ENCODE data around the gene RNF8. TPM values are rescaled to one million over a fixed set of nuclear protein-coding genes. Genes with fewer than 3 reads are reported as not detected.

Gene RNF8
- polyA plus RNA-seq, 3 donors = 4.2 to 4.9 (median 4.7) TPM

- no peaks in the 10 kb centered on the region for H3K4me1 ChIP-seq (ENCODE audit: control insufficient read depth in 1 of 2, insufficient read depth in 2 of 2, low read length in 2 of 2)
- H3K4me2 ChIP-seq (replicated peaks; ENCODE audit: extremely low read depth, low read length, poor library complexity, severe bottlenecking) = no peak overlapping the region
- TF ChIP-seq, protein P1, sequence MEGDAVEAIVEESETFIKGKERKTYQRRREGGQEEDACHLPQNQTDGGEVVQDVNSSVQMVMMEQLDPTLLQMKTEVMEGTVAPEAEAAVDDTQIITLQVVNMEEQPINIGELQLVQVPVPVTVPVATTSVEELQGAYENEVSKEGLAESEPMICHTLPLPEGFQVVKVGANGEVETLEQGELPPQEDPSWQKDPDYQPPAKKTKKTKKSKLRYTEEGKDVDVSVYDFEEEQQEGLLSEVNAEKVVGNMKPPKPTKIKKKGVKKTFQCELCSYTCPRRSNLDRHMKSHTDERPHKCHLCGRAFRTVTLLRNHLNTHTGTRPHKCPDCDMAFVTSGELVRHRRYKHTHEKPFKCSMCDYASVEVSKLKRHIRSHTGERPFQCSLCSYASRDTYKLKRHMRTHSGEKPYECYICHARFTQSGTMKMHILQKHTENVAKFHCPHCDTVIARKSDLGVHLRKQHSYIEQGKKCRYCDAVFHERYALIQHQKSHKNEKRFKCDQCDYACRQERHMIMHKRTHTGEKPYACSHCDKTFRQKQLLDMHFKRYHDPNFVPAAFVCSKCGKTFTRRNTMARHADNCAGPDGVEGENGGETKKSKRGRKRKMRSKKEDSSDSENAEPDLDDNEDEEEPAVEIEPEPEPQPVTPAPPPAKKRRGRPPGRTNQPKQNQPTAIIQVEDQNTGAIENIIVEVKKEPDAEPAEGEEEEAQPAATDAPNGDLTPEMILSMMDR (IDR thresholded peaks at IDR 0.05) = no peak
- no peaks in the 10 kb centered on the region for H3K9me3 Mint-ChIP-seq
- no peaks in the 10 kb centered on the region for H3K79me2 ChIP-seq (ENCODE audit: insufficient read depth, low read length)
- H3K4me3 ChIP-seq (replicated peaks in 1 of 3; ENCODE audit: low read depth in 2 of 3, low read length in 3 of 3) = no peak overlapping the region
- H3K4me1 Mint-ChIP-seq = no peaks in the 10 kb centered on the region
- H3K36me3 Mint-ChIP-seq = peaks cover 20 to 24% of the 10 kb centered on the region in 2 donors
- no peak overlapping the region for H2AFZ ChIP-seq (ENCODE audit: insufficient read depth, low read depth, low read length, poor library complexity, severe bottlenecking)
- no peak overlapping the region for H3K27ac Mint-ChIP-seq
- no peak overlapping the region for H3K4me3 Mint-ChIP-seq
- intact Hi-C loops (cut with micrococcal nuclease) = loop anchor here in 1 of 2 donors (10.0 kb wide), 1 partner anchor 244 kb away; no protein-coding TSS in a partner anchor
- peaks cover 66 to 88% of the 10 kb centered on the region in 2 donors for H3K36me3 ChIP-seq (replicated peaks in 1 of 2; ENCODE audit: control insufficient read depth in 1 of 2, insufficient read depth in 2 of 2, low read length in 2 of 2)
- 72% methylated on average over 7 of the region's 8 CpGs for WGBS (ENCODE audit: insufficient coverage)
- no peak overlapping the region for H3K27ac ChIP-seq (ENCODE audit: low read depth in 1 of 2, low read length in 2 of 2)
- DNase-seq = no peak
- no peaks in the 10 kb centered on the region for H3K27me3 ChIP-seq (ENCODE audit: control insufficient read depth in 2 of 2, insufficient read depth in 2 of 2, low read length in 2 of 2)
- H3K9me3 ChIP-seq (replicated peaks in 1 of 2; ENCODE audit: control insufficient read depth in 1 of 2, insufficient read depth in 1 of 2, low read length in 2 of 2) = no peaks in the 10 kb centered on the region
- no peak overlapping the region for H3K9ac ChIP-seq (ENCODE audit: insufficient read depth, low read length, poor library complexity, severe bottlenecking)
- no peaks in the 10 kb centered on the region for H3K27me3 Mint-ChIP-seq (ENCODE audit: low read depth in 3 of 3)
- no peaks in the 10 kb centered on the region for H4K20me1 ChIP-seq (ENCODE audit: insufficient read depth, low read length)
Measured at GRCh38 chr6:37320646-37321045, 33.1 kb upstream of the RNF8 start.

GRCh38 chr6:37321101-37321500 lies 32.7 kb upstream of the RNF8 start:
- H3K27me3 ChIP-seq (ENCODE audit: control insufficient read depth in 2 of 2, insufficient read depth in 2 of 2, low read length in 2 of 2) = no peaks in the 10 kb centered on the region
- no peaks in the 10 kb centered on the region for H3K27me3 Mint-ChIP-seq (ENCODE audit: low read depth in 3 of 3)
- H3K27ac Mint-ChIP-seq = no peak overlapping the region
- H3K4me1 Mint-ChIP-seq = no peaks in the 10 kb centered on the region
- TF ChIP-seq, protein P1 (IDR thresholded peaks at IDR 0.05) = no peak
- H3K36me3 ChIP-seq (replicated peaks in 1 of 2; ENCODE audit: control insufficient read depth in 1 of 2, insufficient read depth in 2 of 2, low read length in 2 of 2) = peaks cover 61 to 83% of the 10 kb centered on the region in 2 donors
- no peak overlapping the region for H2AFZ ChIP-seq (ENCODE audit: insufficient read depth, low read depth, low read length, poor library complexity, severe bottlenecking)
- no peaks in the 10 kb centered on the region for H3K9me3 Mint-ChIP-seq
- H3K4me3 Mint-ChIP-seq = no peak overlapping the region
- H3K4me1 ChIP-seq (ENCODE audit: control insufficient read depth in 1 of 2, insufficient read depth in 2 of 2, low read length in 2 of 2) = no peaks in the 10 kb centered on the region
- H3K9ac ChIP-seq (ENCODE audit: insufficient read depth, low read length, poor library complexity, severe bottlenecking) = no peak overlapping the region
- H3K27ac ChIP-seq (ENCODE audit: low read depth in 1 of 2, low read length in 2 of 2) = no peak overlapping the region
- H3K79me2 ChIP-seq (ENCODE audit: insufficient read depth, low read length) = no peaks in the 10 kb centered on the region
- no peaks in the 10 kb centered on the region for H4K20me1 ChIP-seq (ENCODE audit: insufficient read depth, low read length)
- peaks cover 20 to 24% of the 10 kb centered on the region in 2 donors for H3K36me3 Mint-ChIP-seq
- intact Hi-C loops (cut with micrococcal nuclease) = loop anchor here in 1 of 2 donors (10.0 kb wide), 1 partner anchor 244 kb away; no protein-coding TSS in a partner anchor
- H3K4me2 ChIP-seq (replicated peaks; ENCODE audit: extremely low read depth, low read length, poor library complexity, severe bottlenecking) = no peak overlapping the region
- no peaks in the 10 kb centered on the region for H3K9me3 ChIP-seq (replicated peaks in 1 of 2; ENCODE audit: control insufficient read depth in 1 of 2, insufficient read depth in 1 of 2, low read length in 2 of 2)
- no peak overlapping the region for H3K4me3 ChIP-seq (replicated peaks in 1 of 3; ENCODE audit: low read depth in 2 of 3, low read length in 3 of 3)
- no peak for DNase-seq

All from CD14-positive monocyte (primary cell).